C4-2B (cell line): ENCODE data around the gene LMF2.

Source experiments
- CTCF ChIP-seq: fragments of 450-650 bp; conservative IDR thresholded peaks from 2 replicates; pipeline ENCODE4 v1.5.1; 2017; ENCODE audit warnings: mild to moderate bottlenecking
- ZFX ChIP-seq: fragments of 450-650 bp; IDR thresholded peaks from 2 replicates; pipeline ENCODE4 v1.6.1; 2017

- TF ChIP-seq CTCF = no peak
- no peak for TF ChIP-seq ZFX
Observed at GRCh38 chr22:50503475-50504145, 3.9 kb downstream of the LMF2 start.
